Measurements from ENCODE around the gene PTPRD. TPM values are rescaled to one million over a fixed set of nuclear protein-coding genes. Genes with fewer than 3 reads are reported as not detected.

Gene PTPRD
- total and polyA plus RNA-seq, 10 donors: 0.08 to 11.7 (median 2.9) TPM

DNA sequence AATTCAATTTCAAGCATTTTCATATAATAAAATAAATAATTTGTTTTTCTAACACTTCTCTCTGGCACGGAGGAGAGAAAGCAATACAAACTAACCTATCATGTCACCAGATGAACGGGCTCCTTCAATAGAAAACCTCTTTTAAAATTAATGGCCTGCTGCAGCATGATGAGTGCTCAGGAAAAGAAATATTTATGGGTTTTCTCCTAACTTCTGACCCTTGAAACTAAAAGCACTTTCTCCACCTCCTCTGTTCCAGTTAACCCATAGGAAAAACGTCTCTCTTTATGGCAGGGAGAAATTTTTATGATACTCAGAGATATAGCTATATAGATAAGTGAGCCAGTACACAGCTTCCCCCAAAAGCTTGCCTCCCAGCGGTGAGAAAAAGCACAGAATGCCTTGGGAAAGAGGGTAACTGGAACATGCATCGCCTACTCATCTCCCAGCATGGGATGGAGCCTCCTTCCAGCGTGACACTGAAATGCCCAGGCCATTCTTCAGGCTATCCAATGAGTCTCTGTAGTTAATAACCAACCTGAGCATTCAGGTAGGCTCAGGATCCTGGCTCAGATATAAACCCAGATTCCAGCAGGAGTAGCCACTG, 1850.2 kb downstream of the PTPRD start:
- TF ChIP-seq, protein P1, sequence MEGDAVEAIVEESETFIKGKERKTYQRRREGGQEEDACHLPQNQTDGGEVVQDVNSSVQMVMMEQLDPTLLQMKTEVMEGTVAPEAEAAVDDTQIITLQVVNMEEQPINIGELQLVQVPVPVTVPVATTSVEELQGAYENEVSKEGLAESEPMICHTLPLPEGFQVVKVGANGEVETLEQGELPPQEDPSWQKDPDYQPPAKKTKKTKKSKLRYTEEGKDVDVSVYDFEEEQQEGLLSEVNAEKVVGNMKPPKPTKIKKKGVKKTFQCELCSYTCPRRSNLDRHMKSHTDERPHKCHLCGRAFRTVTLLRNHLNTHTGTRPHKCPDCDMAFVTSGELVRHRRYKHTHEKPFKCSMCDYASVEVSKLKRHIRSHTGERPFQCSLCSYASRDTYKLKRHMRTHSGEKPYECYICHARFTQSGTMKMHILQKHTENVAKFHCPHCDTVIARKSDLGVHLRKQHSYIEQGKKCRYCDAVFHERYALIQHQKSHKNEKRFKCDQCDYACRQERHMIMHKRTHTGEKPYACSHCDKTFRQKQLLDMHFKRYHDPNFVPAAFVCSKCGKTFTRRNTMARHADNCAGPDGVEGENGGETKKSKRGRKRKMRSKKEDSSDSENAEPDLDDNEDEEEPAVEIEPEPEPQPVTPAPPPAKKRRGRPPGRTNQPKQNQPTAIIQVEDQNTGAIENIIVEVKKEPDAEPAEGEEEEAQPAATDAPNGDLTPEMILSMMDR (IDR thresholded peaks at IDR 0.05 in 8 of 11, conservative IDR thresholded peaks at IDR 0.05 in 3 of 11): no peak
- TF ChIP-seq POLR2AphosphoS5 (IDR thresholded peaks at IDR 0.05) (no peak), POLR2A (IDR thresholded peaks at IDR 0.05) (no peak)
- DNase-seq: no peak
- peaks cover 0 to 7% (median 0%) of the 10 kb centered on the region in 8 donors for H3K9me3 ChIP-seq
- intact Hi-C loops (cut with DNase I; ENCODE audit: low total_unique reads): no loop called here
- H3K4me1 ChIP-seq: no peaks in the 10 kb centered on the region
- H3K27me3 ChIP-seq (replicated peaks in 1 of 7): no peaks in the 10 kb centered on the region
- WGBS, 5 donors: 70 to 87% (median 76%) methylated on average over 6 of the region's 6 CpGs
- H3K4me3 ChIP-seq: no peak overlapping the region
- no peaks in the 10 kb centered on the region for H3K36me3 ChIP-seq
- no peak overlapping the region for H3K27ac ChIP-seq

DNA sequence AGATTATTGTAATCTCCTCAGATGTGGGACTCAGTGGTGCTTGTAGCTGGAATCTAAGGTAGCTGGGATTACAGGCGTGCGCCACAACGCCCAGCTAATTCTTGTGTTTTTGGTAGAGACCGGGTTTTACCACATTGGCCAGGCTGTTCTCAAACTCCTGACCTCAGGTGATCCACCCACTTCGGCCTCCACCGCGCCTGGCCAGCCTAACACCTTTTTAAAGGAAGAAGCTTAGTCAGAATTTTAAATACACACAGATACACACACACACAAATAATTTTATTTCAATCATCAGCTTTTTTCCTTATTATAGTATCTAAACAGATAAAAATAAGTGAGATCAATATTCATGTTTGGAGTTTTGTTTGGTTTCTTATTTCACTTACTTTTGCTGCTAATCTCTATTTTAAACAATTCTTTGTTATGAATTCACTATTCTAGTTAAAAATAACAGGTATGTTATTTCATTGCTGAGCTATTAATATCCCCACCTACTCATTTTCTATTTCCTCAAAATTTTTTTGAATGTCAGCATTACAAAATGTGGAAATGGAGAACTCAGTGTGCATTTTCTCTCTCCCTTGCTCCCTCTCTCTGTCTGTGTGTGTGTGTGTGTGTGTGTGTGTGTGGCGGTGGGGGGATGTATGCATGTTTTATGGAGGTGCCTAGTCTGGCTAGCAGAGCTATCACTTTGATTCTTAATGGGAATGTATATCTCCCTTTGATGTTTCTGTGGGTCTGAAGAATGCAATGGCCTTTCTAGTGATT, 1852.6 kb downstream of the PTPRD start:
- intact Hi-C loops (cut with DNase I; ENCODE audit: low total_unique reads): no loop called here
- Histone ChIP-seq H3K27me3 (replicated peaks in 1 of 7) (no peaks in the 10 kb centered on the region), H3K4me1 (no peaks in the 10 kb centered on the region), H3K36me3 (no peaks in the 10 kb centered on the region), H3K9me3 (peaks cover 0 to 7% (median 0%) of the 10 kb centered on the region in 8 donors), H3K27ac (no peak overlapping the region), H3K4me3 (no peak overlapping the region)
- no peak for DNase-seq
- 78 to 89% (median 83%) methylated on average over 8 of the region's 8 CpGs for WGBS, 5 donors
- TF ChIP-seq POLR2AphosphoS5 (IDR thresholded peaks at IDR 0.05): no peak
- TF ChIP-seq POLR2A (IDR thresholded peaks at IDR 0.05): no peak
- TF ChIP-seq, protein P1 (IDR thresholded peaks at IDR 0.05 in 8 of 11, conservative IDR thresholded peaks at IDR 0.05 in 3 of 11): no peak

DNA sequence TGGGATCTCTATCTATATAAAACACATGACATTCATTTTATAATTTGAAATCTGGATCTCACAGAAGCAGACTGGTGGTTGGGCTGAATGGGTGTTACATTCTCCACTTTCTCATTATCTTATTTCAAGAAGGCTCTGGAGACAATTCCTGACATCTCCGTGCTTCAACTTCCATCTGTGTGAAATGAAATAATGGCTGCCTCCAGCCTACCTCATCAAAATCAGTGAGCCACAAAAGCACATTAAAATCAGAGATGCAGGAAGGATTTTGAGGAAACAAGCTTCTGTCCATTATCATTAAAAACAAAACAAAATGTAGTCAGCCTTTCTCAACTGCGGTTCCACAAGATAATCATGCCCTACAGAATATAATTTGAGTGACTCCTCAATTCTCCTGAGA, 1854.9 kb downstream of the PTPRD start:
- TF ChIP-seq, protein P1 (IDR thresholded peaks at IDR 0.05 in 8 of 11, conservative IDR thresholded peaks at IDR 0.05 in 3 of 11): no peak
- TF ChIP-seq POLR2AphosphoS5 (IDR thresholded peaks at IDR 0.05) (no peak), POLR2A (IDR thresholded peaks at IDR 0.05) (no peak)
- intact Hi-C loops (cut with DNase I; ENCODE audit: low total_unique reads): no loop called here
- H3K4me3 ChIP-seq: no peak overlapping the region
- H3K4me1 ChIP-seq: no peaks in the 10 kb centered on the region
- peaks cover 0 to 7% (median 0%) of the 10 kb centered on the region in 8 donors for H3K9me3 ChIP-seq
- WGBS, 5 donors: 80 to 90% (median 85%) methylated on average over 2 of the region's 2 CpGs
- H3K36me3 ChIP-seq: no peaks in the 10 kb centered on the region
- no peak for DNase-seq
- H3K27me3 ChIP-seq (replicated peaks in 1 of 7): no peaks in the 10 kb centered on the region
- H3K27ac ChIP-seq: no peak overlapping the region

DNA sequence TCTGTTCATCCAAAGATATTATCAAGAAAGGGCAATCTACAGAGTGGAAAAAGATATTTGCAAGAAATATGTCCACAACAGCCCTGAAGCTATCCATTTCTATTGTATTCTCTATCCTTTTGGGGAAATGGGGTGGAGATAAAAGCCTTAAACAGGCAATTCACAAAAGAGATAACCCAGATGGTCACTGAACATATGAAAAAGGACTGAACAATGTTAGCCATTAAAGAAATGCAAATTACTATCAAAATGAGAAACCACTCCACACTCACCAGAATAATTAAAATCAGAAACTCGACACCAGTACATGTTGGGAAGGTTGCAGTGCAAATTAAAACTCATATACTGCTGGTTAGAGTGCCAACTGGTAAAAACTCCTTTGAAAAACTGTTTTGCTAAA, 1858.1 kb downstream of the PTPRD start:
- WGBS, 5 donors: 79 to 87% (median 84%) methylated on average over 1 of the region's 1 CpG
- intact Hi-C loops (cut with DNase I; ENCODE audit: low total_unique reads): no loop called here

More for the DNA sequence above, 1858.1 kb downstream of the PTPRD start:
- no peaks in the 10 kb centered on the region for H3K4me1 ChIP-seq
- no peak overlapping the region for H3K27ac ChIP-seq
- DNase-seq: no peak
- no peaks in the 10 kb centered on the region for H3K36me3 ChIP-seq
- H3K4me3 ChIP-seq: no peak overlapping the region
- H3K9me3 ChIP-seq: peaks cover 0 to 5% (median 0%) of the 10 kb centered on the region in 8 donors
- TF ChIP-seq, protein P1 (IDR thresholded peaks at IDR 0.05 in 8 of 11, conservative IDR thresholded peaks at IDR 0.05 in 3 of 11): no peak
- no peak for TF ChIP-seq POLR2A (IDR thresholded peaks at IDR 0.05)
- TF ChIP-seq POLR2AphosphoS5 (IDR thresholded peaks at IDR 0.05): no peak
- no peaks in the 10 kb centered on the region for H3K27me3 ChIP-seq (replicated peaks in 1 of 7)
